ENCODE measurements around the gene ESRRB.

The ESRRB gene

DNA sequence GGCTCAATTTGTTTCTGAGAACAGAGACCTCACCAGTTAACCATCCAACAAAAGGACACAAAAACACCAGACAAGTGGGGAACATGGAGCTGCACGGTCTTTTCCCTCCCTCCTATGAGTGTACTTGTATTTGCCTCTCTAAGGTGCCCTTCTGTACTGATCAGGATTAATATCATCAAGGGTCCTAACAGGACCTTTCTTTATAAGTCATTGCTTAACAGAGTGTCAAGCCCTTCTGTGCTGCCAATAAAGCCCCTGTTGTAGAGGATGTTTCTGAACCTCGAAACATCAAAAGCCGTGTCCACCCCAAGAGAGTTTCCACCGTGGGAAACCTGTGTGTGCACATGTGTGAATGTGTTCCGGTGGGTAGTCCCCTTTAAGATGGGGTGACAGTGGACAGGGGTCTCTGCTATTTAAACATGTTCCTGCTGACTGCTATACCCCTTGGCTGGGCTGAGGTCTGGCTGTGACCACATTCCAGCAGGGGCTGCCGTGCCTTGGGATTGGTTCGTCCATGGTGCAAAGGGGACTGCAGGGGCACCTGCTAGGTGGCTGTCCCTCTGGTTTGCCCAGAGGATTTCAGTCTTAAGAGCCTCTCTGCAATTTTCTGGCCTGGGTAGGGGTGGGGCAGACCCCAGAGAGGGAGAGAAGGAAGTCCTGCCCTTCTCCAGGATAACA is 6.0 kb downstream of the ESRRB start:
- Histone ChIP-seq H3K27me3 (ENCODE audit: control insufficient read depth in 2 of 2, insufficient read depth in 2 of 2, low read length in 2 of 2) (peaks cover 27 to 52% of the 10 kb centered on the region in 2 donors), H3K36me3 (ENCODE audit: control insufficient read depth in 2 of 2, insufficient read depth in 2 of 2, low read length in 2 of 2) (no peaks in the 10 kb centered on the region), H3K4me3 (ENCODE audit: low read length in 2 of 2) (no peak overlapping the region), H3K9ac (ENCODE audit: low read depth in 1 of 2, low read length in 2 of 2) (no peak overlapping the region), H3K9me3 (ENCODE audit: control insufficient read depth in 2 of 2, low read length in 2 of 2) (no peaks in the 10 kb centered on the region), H3K27ac (ENCODE audit: low read depth in 2 of 2, low read length in 2 of 2) (no peak overlapping the region), H3K4me1 (ENCODE audit: control insufficient read depth in 2 of 2, insufficient read depth in 2 of 2, low read length in 2 of 2) (no peaks in the 10 kb centered on the region)

DNA sequence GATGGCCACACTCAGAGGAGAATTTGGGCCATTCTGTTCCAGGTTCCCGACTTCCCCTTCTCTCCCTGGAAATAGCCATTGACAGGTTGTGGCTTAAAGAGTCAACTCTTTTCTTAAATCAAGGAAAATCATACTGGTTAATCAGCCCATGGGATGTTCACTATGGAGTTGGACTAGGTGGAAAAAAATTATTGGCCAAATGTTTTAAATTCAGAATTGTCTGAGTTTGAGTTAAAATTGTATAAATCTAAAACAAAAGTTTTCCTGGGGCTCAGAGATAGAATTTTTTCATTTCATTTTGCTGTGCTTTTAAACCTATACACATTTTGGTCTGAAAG is 6.5 kb downstream of the ESRRB start:
- no peaks in the 10 kb centered on the region for H3K4me1 ChIP-seq (ENCODE audit: control insufficient read depth in 2 of 2, insufficient read depth in 2 of 2, low read length in 2 of 2)
- no peak overlapping the region for H3K27ac ChIP-seq (ENCODE audit: low read depth in 2 of 2, low read length in 2 of 2)
- H3K9ac ChIP-seq (ENCODE audit: low read depth in 1 of 2, low read length in 2 of 2): no peak overlapping the region
- H3K27me3 ChIP-seq (ENCODE audit: control insufficient read depth in 2 of 2, insufficient read depth in 2 of 2, low read length in 2 of 2): peaks cover 22 to 49% of the 10 kb centered on the region in 2 donors
- H3K4me3 ChIP-seq (ENCODE audit: low read length in 2 of 2): no peak overlapping the region
- H3K36me3 ChIP-seq (ENCODE audit: control insufficient read depth in 2 of 2, insufficient read depth in 2 of 2, low read length in 2 of 2): no peaks in the 10 kb centered on the region
- H3K9me3 ChIP-seq (ENCODE audit: control insufficient read depth in 2 of 2, low read length in 2 of 2): no peaks in the 10 kb centered on the region

DNA sequence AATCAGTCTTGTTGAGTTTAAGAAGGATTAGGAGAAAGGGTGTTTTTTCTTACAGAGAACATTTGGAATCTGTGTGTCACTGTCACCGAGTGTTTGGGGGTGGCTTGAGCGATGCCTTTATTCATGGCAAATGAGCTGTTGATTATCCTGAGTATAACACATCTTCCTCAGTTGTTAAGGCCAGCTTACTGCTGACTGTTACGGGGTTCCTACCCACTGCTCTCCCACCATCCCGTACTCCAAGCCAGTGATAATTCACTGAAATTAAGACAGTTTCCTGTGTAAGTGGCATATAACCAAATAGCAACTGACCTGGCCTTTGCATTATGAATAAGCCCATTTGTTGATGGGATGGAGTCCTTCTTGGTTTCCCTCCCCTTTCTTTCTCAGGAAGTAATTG is 9.5 kb downstream of the ESRRB start:
- no peak overlapping the region for H3K9ac ChIP-seq (ENCODE audit: low read depth in 1 of 2, low read length in 2 of 2)
- H3K27me3 ChIP-seq (ENCODE audit: control insufficient read depth in 2 of 2, insufficient read depth in 2 of 2, low read length in 2 of 2): peaks cover 11 to 33% of the 10 kb centered on the region in 2 donors
- no peaks in the 10 kb centered on the region for H3K9me3 ChIP-seq (ENCODE audit: control insufficient read depth in 2 of 2, low read length in 2 of 2)
- no peak overlapping the region for H3K4me3 ChIP-seq (ENCODE audit: low read length in 2 of 2)
- no peaks in the 10 kb centered on the region for H3K36me3 ChIP-seq (ENCODE audit: control insufficient read depth in 2 of 2, insufficient read depth in 2 of 2, low read length in 2 of 2)
- no peaks in the 10 kb centered on the region for H3K4me1 ChIP-seq (ENCODE audit: control insufficient read depth in 2 of 2, insufficient read depth in 2 of 2, low read length in 2 of 2)
- H3K27ac ChIP-seq (ENCODE audit: low read depth in 2 of 2, low read length in 2 of 2): no peak overlapping the region

DNA sequence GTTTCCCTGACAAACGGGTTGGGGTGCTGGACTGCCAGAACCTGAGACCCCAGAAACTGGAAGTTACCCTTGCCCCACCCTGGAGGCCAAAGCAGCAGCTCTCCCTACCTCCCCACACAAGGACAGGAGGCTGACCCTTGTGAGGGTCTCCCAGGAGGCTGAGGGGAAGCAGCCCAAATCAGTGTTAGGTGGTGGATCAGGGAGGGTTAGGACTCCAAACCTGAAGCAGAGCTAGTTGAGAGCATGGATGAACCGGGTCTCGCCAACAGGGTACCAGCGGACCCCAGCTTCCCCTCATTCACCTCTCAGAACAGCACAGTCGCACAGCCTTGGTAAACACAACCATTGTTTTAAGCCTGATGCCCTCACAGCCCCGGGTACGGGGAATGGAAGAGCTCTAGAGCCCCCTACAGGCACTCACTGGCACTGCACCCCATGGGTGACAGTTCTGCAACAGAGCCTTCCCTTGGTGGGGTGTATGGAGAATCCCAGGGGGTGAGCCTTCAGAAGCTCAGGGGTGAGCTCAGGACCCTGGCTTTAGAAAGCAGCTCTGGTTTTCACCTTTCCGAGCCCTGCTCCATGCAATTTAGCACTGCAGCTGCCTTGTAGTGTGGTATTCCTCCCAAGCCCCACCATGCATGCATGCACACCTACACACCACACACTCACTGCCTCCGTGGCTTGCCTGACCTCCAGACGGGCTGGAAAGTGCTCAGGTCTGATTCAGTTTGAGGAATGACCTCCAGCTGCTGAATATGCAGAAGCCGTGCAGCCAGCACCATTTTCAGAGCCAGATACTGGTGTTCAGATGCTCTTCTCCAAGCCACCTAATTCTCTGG is 11.2 kb downstream of the ESRRB start:
- Histone ChIP-seq H3K4me1 (ENCODE audit: control insufficient read depth in 2 of 2, insufficient read depth in 2 of 2, low read length in 2 of 2) (no peaks in the 10 kb centered on the region), H3K4me3 (ENCODE audit: low read length in 2 of 2) (no peak overlapping the region), H3K36me3 (ENCODE audit: control insufficient read depth in 2 of 2, insufficient read depth in 2 of 2, low read length in 2 of 2) (no peaks in the 10 kb centered on the region), H3K27ac (ENCODE audit: low read depth in 2 of 2, low read length in 2 of 2) (no peak overlapping the region), H3K27me3 (ENCODE audit: control insufficient read depth in 2 of 2, insufficient read depth in 2 of 2, low read length in 2 of 2) (peaks cover 8 to 24% of the 10 kb centered on the region in 2 donors), H3K9me3 (ENCODE audit: control insufficient read depth in 2 of 2, low read length in 2 of 2) (no peaks in the 10 kb centered on the region), H3K9ac (ENCODE audit: low read depth in 1 of 2, low read length in 2 of 2) (no peak overlapping the region)

DNA sequence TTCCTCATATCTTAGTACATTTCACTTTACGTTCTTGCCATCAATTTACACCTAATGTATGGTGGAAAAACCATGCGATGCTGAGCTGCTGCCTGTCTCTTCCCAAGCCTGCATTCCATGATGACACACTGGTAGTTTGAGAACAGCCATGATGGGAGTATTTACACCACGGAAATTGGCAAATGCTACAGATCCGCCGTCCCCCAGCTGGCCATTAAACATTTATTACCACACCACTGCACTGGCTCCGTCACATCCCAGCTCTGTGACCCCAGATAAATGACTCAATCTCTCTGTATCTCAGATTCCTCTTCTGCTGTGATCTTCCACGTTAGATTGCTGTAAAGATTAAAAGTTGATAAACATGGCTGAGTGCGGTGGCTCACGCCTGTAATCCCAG is 13.9 kb downstream of the ESRRB start:
- no peaks in the 10 kb centered on the region for H3K4me1 ChIP-seq (ENCODE audit: control insufficient read depth in 2 of 2, insufficient read depth in 2 of 2, low read length in 2 of 2)
- no peak overlapping the region for H3K9ac ChIP-seq (ENCODE audit: low read depth in 1 of 2, low read length in 2 of 2)
- H3K9me3 ChIP-seq (ENCODE audit: control insufficient read depth in 2 of 2, low read length in 2 of 2): no peaks in the 10 kb centered on the region
- H3K4me3 ChIP-seq (ENCODE audit: low read length in 2 of 2): no peak overlapping the region
- H3K27ac ChIP-seq (ENCODE audit: low read depth in 2 of 2, low read length in 2 of 2): no peak overlapping the region
- no peaks in the 10 kb centered on the region for H3K36me3 ChIP-seq (ENCODE audit: control insufficient read depth in 2 of 2, insufficient read depth in 2 of 2, low read length in 2 of 2)
- peaks cover 3 to 7% of the 10 kb centered on the region in 2 donors for H3K27me3 ChIP-seq (ENCODE audit: control insufficient read depth in 2 of 2, insufficient read depth in 2 of 2, low read length in 2 of 2)

DNA sequence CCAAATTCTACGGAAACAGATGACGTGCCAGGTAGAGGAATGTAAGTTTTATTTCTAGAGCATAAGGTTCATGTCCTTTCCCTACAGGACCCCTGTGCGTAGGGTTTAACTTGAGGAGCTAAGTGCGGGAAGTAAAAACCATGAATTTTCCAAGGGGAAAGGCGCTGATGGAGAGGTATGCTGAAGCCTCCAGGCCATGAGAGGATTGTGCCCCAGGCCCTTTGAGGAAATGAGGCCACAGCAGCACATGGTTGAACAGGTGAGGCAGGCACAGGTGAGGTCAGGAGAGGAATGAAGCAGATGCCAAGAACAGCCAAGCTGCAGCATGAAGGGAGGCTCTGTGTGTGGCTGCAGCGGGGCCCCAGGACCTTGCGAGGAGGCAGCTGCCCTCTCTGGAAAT is 14.7 kb downstream of the ESRRB start:
- Histone ChIP-seq H3K27ac (ENCODE audit: low read depth in 2 of 2, low read length in 2 of 2) (no peak overlapping the region), H3K9me3 (ENCODE audit: control insufficient read depth in 2 of 2, low read length in 2 of 2) (no peaks in the 10 kb centered on the region), H3K27me3 (ENCODE audit: control insufficient read depth in 2 of 2, insufficient read depth in 2 of 2, low read length in 2 of 2) (peaks cover under 1 to 6% of the 10 kb centered on the region in 2 donors)

DNA sequence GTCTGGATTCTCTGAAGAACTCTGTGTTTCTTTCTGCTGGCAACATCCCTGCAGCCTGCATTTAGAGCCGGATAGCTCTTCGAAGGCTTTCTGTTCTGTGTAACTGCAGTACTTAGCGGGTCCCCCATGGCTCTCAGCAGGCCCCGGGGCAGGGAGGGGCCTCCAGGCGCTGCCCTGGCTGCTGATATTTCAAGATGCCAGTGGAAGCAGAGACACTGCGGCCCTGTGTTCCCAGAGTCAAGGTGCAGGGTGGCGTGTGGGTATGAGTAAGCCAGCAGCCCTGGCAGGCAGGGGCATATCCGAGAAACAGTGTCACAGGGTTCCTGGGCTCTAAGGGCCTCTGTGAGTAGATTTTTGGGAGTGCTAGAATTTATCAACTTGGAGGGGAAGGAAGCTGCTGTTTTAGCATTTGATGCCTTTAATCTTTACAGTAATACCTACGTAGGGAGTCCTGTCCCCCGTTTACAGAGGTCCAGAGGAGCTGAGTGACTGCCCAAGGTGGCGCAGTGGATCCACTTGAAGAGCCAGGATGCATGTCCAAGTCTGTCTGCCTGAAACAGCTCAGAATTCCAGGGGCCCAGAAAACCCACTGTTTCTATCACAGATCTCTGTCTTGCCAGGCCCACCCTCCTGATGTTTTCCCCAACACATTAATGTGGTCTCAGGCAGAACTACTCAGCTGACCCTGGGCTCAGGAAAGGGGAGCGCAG is 16.2 kb downstream of the ESRRB start:
- Histone ChIP-seq H3K27ac (ENCODE audit: low read depth in 2 of 2, low read length in 2 of 2) (no peak overlapping the region), H3K4me3 (ENCODE audit: low read length in 2 of 2) (no peak overlapping the region), H3K27me3 (ENCODE audit: control insufficient read depth in 2 of 2, insufficient read depth in 2 of 2, low read length in 2 of 2) (peaks cover 3% of the 10 kb centered on the region in 2 donors), H3K9me3 (ENCODE audit: control insufficient read depth in 2 of 2, low read length in 2 of 2) (no peaks in the 10 kb centered on the region), H3K36me3 (ENCODE audit: control insufficient read depth in 2 of 2, insufficient read depth in 2 of 2, low read length in 2 of 2) (no peaks in the 10 kb centered on the region), H3K9ac (ENCODE audit: low read depth in 1 of 2, low read length in 2 of 2) (no peak overlapping the region), H3K4me1 (ENCODE audit: control insufficient read depth in 2 of 2, insufficient read depth in 2 of 2, low read length in 2 of 2) (no peaks in the 10 kb centered on the region)

More for the DNA sequence above, 14.7 kb downstream of the ESRRB start:
- H3K9ac ChIP-seq (ENCODE audit: low read depth in 1 of 2, low read length in 2 of 2): no peak overlapping the region
- no peaks in the 10 kb centered on the region for H3K36me3 ChIP-seq (ENCODE audit: control insufficient read depth in 2 of 2, insufficient read depth in 2 of 2, low read length in 2 of 2)
- H3K4me1 ChIP-seq (ENCODE audit: control insufficient read depth in 2 of 2, insufficient read depth in 2 of 2, low read length in 2 of 2): no peaks in the 10 kb centered on the region
- H3K4me3 ChIP-seq (ENCODE audit: low read length in 2 of 2): no peak overlapping the region

DNA sequence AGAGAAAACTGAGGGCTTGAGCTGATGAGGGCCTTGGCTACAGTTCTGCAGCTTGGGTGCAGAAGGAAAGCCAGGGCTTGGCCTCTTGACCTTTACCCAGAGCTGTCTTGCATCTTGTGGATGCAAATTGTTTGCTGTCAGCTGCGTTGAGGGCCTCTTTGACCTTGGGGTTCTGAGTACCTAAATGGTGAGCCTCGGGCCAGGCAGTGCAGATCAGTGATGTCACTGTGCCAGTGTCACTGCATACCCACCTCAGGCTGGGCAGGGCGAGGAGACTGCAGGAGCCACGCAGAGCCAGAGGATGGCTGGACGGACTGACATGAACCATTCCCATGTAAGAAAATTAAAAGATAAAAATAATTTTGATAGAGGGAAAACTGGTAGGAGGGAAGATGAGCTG is 18.6 kb downstream of the ESRRB start:
- H3K9ac ChIP-seq (ENCODE audit: low read depth in 1 of 2, low read length in 2 of 2): no peak overlapping the region

DNA sequence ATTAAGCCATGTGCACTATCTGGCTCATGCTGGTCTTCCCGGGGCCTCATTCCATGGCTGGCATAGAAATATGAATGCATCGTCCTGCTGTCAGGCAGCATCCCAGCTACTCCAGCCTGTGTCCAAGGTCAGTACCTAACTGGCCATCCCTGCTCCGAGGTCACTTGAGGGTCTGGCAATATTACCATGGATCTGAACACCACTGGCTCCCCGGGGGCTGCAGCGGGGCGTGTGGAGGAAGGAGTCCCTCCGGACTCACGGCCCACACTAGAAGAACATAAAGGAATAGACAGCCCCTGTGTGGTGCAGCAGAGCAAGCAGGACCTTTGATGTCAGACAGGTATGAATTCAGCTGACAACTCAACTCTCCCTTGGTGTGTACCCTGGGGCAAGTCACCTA is 19.2 kb downstream of the ESRRB start:
- Histone ChIP-seq H3K9ac (ENCODE audit: low read depth in 1 of 2, low read length in 2 of 2) (no peak overlapping the region), H3K36me3 (ENCODE audit: control insufficient read depth in 2 of 2, insufficient read depth in 2 of 2, low read length in 2 of 2) (no peaks in the 10 kb centered on the region), H3K9me3 (ENCODE audit: control insufficient read depth in 2 of 2, low read length in 2 of 2) (no peaks in the 10 kb centered on the region), H3K27ac (ENCODE audit: low read depth in 2 of 2, low read length in 2 of 2) (no peak overlapping the region), H3K4me1 (ENCODE audit: control insufficient read depth in 2 of 2, insufficient read depth in 2 of 2, low read length in 2 of 2) (no peaks in the 10 kb centered on the region), H3K27me3 (ENCODE audit: control insufficient read depth in 2 of 2, insufficient read depth in 2 of 2, low read length in 2 of 2) (peaks cover 5 to 6% of the 10 kb centered on the region in 2 donors), H3K4me3 (ENCODE audit: low read length in 2 of 2) (no peak overlapping the region)

More for the DNA sequence above, 18.6 kb downstream of the ESRRB start:
- no peak overlapping the region for H3K4me3 ChIP-seq (ENCODE audit: low read length in 2 of 2)
- no peak overlapping the region for H3K27ac ChIP-seq (ENCODE audit: low read depth in 2 of 2, low read length in 2 of 2)
- peaks cover 5 to 6% of the 10 kb centered on the region in 2 donors for H3K27me3 ChIP-seq (ENCODE audit: control insufficient read depth in 2 of 2, insufficient read depth in 2 of 2, low read length in 2 of 2)
- H3K4me1 ChIP-seq (ENCODE audit: control insufficient read depth in 2 of 2, insufficient read depth in 2 of 2, low read length in 2 of 2): no peaks in the 10 kb centered on the region
- no peaks in the 10 kb centered on the region for H3K36me3 ChIP-seq (ENCODE audit: control insufficient read depth in 2 of 2, insufficient read depth in 2 of 2, low read length in 2 of 2)
- H3K9me3 ChIP-seq (ENCODE audit: control insufficient read depth in 2 of 2, low read length in 2 of 2): no peaks in the 10 kb centered on the region

DNA sequence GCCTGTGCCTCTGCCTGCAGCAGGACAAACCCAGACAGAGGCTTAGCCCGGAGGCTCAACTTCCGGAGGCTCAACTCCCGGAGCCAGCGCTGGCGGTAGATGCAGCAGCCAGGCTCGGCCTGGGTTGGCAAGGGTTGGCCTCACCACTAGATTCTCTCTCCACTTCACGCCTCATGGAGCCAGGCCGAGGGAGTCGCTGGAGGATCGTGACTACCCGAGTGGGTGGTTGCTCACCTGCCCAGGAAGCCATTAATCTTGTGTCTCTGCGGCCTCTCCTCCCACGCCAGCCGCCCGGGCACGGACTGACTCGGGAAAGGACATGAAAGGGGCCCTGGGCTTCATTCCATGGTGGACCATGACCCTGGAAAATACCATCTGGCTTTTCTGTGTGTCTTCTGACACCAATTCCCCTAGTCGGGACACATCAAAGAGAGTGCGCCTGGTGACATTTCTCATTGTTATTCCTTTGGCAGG is 20.8 kb downstream of the ESRRB start:
- H3K4me3 ChIP-seq (ENCODE audit: low read length in 2 of 2): no peak overlapping the region
- H3K27ac ChIP-seq (ENCODE audit: low read depth in 2 of 2, low read length in 2 of 2): no peak overlapping the region
- no peaks in the 10 kb centered on the region for H3K4me1 ChIP-seq (ENCODE audit: control insufficient read depth in 2 of 2, insufficient read depth in 2 of 2, low read length in 2 of 2)
- H3K9me3 ChIP-seq (ENCODE audit: control insufficient read depth in 2 of 2, low read length in 2 of 2): no peaks in the 10 kb centered on the region
- no peaks in the 10 kb centered on the region for H3K36me3 ChIP-seq (ENCODE audit: control insufficient read depth in 2 of 2, insufficient read depth in 2 of 2, low read length in 2 of 2)
- H3K27me3 ChIP-seq (ENCODE audit: control insufficient read depth in 2 of 2, insufficient read depth in 2 of 2, low read length in 2 of 2): peaks cover 5 to 6% of the 10 kb centered on the region in 2 donors
- H3K9ac ChIP-seq (ENCODE audit: low read depth in 1 of 2, low read length in 2 of 2): no peak overlapping the region
